Mesenteric fat pad (tissue), 1 donor: Measurements from ENCODE around the gene PGS1. TPM values are rescaled to one million over a fixed set of nuclear protein-coding genes. Genes with fewer than 3 reads are reported as not detected.
"Not testable (repeated sequence)": the region's sequence is repeated elsewhere in the genome, so short reads cannot be mapped to it uniquely, and the experiment has no call there.

Experiments
- DNase-seq: peaks from one replicate; pipeline ENCODE4 v3.0.0-alpha.2; 2020; ENCODE audit warnings: low spot score
- total RNA-seq: library from RNA; stranded (reverse); fragmentation: NEBNext Ultra II Directional; extraction: Animal tissue kit (Norgen Biotek cat#: 25700); gene quantifications from one replicate; pipeline ENCODE4 v1.2.1, GENCODE V29; 2021
- donor health status: DM: yes; HTN: yes; CAD: no.

PGS1 gene
- total RNA-seq, 1 donor from 2014 or later, result 64.0 TPM

- no peak for DNase-seq
These were observed 65.9 kb downstream of the PGS1 start for GRCh38 chr17:78444392-78444791.

GRCh38 chr17:78446833-78447232 lies 68.4 kb downstream of the PGS1 start:
- no peak for DNase-seq

- DNase-seq, result no peak
These were observed 70.0 kb downstream of the PGS1 start for GRCh38 chr17:78448356-78448993.

- DNase-seq, result no peak
These were observed 71.6 kb downstream of the PGS1 start for GRCh38 chr17:78449983-78450595.

GRCh38 chr17:78450696-78451345 lies 72.4 kb downstream of the PGS1 start:
- no peak for DNase-seq

- no peak for DNase-seq
These were observed 73.3 kb downstream of the PGS1 start for GRCh38 chr17:78451753-78452152.

GRCh38 chr17:78454346-78454745 lies 75.9 kb downstream of the PGS1 start:
- no peak for DNase-seq

- DNase-seq, result no peak
These were observed 79.6 kb downstream of the PGS1 start for GRCh38 chr17:78458091-78458490.

GRCh38 chr17:78458736-78459335 lies 80.4 kb downstream of the PGS1 start:
- DNase-seq, result no peak

- no peak for DNase-seq
These were observed 81.2 kb downstream of the PGS1 start for GRCh38 chr17:78459696-78460095.

- no peak for DNase-seq
These were observed 81.8 kb downstream of the PGS1 start for GRCh38 chr17:78460176-78460675.

- no peak for DNase-seq
These were observed 82.7 kb downstream of the PGS1 start for GRCh38 chr17:78460951-78461798.

GRCh38 chr17:78461799-78462053 lies 83.3 kb downstream of the PGS1 start:
- no peak for DNase-seq

GRCh38 chr17:78462148-78462547 lies 83.7 kb downstream of the PGS1 start:
- no peak for DNase-seq

GRCh38 chr17:78466109-78466785 lies 87.8 kb downstream of the PGS1 start:
- DNase-seq, result not testable (repeated sequence)

GRCh38 chr17:78466786-78467715 lies 88.6 kb downstream of the PGS1 start:
- no peak for DNase-seq

GRCh38 chr17:78468366-78468765 lies 89.9 kb downstream of the PGS1 start:
- DNase-seq, result no peak

- no peak for DNase-seq
These were observed 91.0 kb downstream of the PGS1 start for GRCh38 chr17:78469443-78469842.

GRCh38 chr17:78471635-78472034 lies 93.2 kb downstream of the PGS1 start:
- no peak for DNase-seq
